Measurements from ENCODE around the gene RASGRF1.

DNA sequence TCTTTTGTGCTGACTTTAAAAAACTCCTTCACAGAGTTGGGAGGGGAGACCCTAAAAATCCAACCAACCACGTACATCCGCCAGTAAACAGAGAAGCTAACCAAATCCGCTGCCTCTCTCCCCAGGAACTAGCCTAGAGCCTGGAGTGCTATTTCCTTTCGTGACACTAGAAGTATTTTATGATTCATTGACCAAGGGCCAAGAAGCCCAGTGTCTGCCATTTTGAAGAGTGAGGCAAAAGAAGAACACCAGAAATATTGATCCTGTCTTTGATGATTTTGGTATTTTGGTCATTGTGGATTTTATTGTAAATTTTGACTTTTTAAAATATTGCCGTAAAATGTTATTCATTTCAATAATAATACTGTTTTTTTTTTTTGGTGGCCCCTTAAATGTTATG lies 135.2 kb downstream of the RASGRF1 start:
- no peak for TF ChIP-seq ELF4 (IDR thresholded peaks at IDR 0.05)
- TF ChIP-seq ZNF384 (IDR thresholded peaks at IDR 0.05) = no peak
